Stimulated activated CD8-positive, alpha-beta memory T cell treated with anti-CD3 and anti-CD28 coated beads, Interleukin-2, amount 100 ng/mL, for 48 hours (primary cell): ENCODE data around the gene TXNDC5.
"Not testable (repeated sequence)": the region's sequence is repeated elsewhere in the genome, so short reads cannot be mapped to it uniquely, and the experiment has no call there.

Experiments
- DNase-seq, 2 donors: peaks; one replicate each; pipeline ENCODE4 v3.0.0-alpha.2; 2020; ENCODE audit warnings: low read depth in 2 of 2

The TXNDC5 gene

GRCh38 chr6:7914311-7914710, 3.7 kb upstream of the TXNDC5 start:
- DNase-seq = no peak

- no peak for DNase-seq
These were observed 2.3 kb upstream of the TXNDC5 start for GRCh38 chr6:7912736-7913517.

GRCh38 chr6:7912024-7912423, 1.4 kb upstream of the TXNDC5 start:
- DNase-seq = no peak

GRCh38 chr6:7911345-7911725, 747 bp upstream of the TXNDC5 start:
- no peak for DNase-seq

GRCh38 chr6:7910298-7910653, 312 bp downstream of the TXNDC5 start:
- no peak for DNase-seq

- DNase-seq = peak; percentile 45 to 50
These were observed 988 bp downstream of the TXNDC5 start for GRCh38 chr6:7909323-7910276.

- DNase-seq = no peak
These were observed 3.4 kb downstream of the TXNDC5 start for GRCh38 chr6:7907159-7907558.

- DNase-seq = no peak
These were observed 3.8 kb downstream of the TXNDC5 start for GRCh38 chr6:7906741-7907140.

GRCh38 chr6:7905416-7905815, 5.2 kb downstream of the TXNDC5 start:
- no peak for DNase-seq

- DNase-seq = no peak
These were observed 5.8 kb downstream of the TXNDC5 start for GRCh38 chr6:7904654-7905319.

GRCh38 chr6:7903673-7904072, 6.9 kb downstream of the TXNDC5 start:
- no peak for DNase-seq

GRCh38 chr6:7902867-7903266, 7.7 kb downstream of the TXNDC5 start:
- no peak for DNase-seq

- DNase-seq = no peak
These were observed 8.4 kb downstream of the TXNDC5 start for GRCh38 chr6:7902221-7902620.

GRCh38 chr6:7901780-7902179, 8.8 kb downstream of the TXNDC5 start:
- no peak for DNase-seq

GRCh38 chr6:7901056-7901455, 9.5 kb downstream of the TXNDC5 start:
- no peak for DNase-seq

- no peak for DNase-seq
These were observed 10.0 kb downstream of the TXNDC5 start for GRCh38 chr6:7900621-7901020.

GRCh38 chr6:7899889-7900213, 10.7 kb downstream of the TXNDC5 start:
- DNase-seq = no peak

GRCh38 chr6:7899101-7899888, 11.3 kb downstream of the TXNDC5 start:
- DNase-seq = no peak

- not testable (repeated sequence) for DNase-seq
These were observed 12.4 kb downstream of the TXNDC5 start for GRCh38 chr6:7898193-7898586.

GRCh38 chr6:7897461-7898192, 13.0 kb downstream of the TXNDC5 start:
- DNase-seq = no peak

- DNase-seq = no peak
These were observed 14.1 kb downstream of the TXNDC5 start for GRCh38 chr6:7896465-7896987.
